Common myeloid progenitor, CD34-positive (primary cell): Measurements from ENCODE around the gene SALL1.

ENCODE experiments used
- CTCF ChIA-PET: fragments of 350-600 bp; sonication (Branson Sonifier 250); formaldehyde crosslinking; loops from one replicate; lab custom pipeline; 2021; ENCODE audit warnings: antibody characterized with exemption; lab: Charles Lee
- POLR2A ChIA-PET: fragments of 350-600 bp; sonication (Branson Sonifier 250); formaldehyde crosslinking; loops from one replicate; lab custom pipeline; 2021; ENCODE audit warnings: antibody characterized with exemption; lab: Charles Lee
- DNase-seq, 3 donors: peaks; one replicate each; pipeline versions ENCODE4 v3.0.0 to v3.0.0-alpha.2; 2013
- H3K27ac ChIP-seq, 2 experiments: 1 replicate in 1 of 2; 2 replicates in 1 of 2; pipeline ENCODE4 v1.7.0; 2013; ENCODE audit warnings: inconsistent platforms in 2 of 2, low read length in 2 of 2, mild to moderate bottlenecking in 2 of 2, low read depth in 1 of 2, moderate library complexity in 1 of 2; ENCODE audit not compliant: severe bottlenecking in 2 of 2, insufficient read depth in 1 of 2, poor library complexity in 1 of 2
- H3K27me3 ChIP-seq, 5 experiments: replicated peaks in 2 of 5; 1 replicate in 3 of 5; 2 replicates in 2 of 5; pipeline versions ENCODE4 v1.6.1 to v1.7.0; 2013; ENCODE audit warnings: low read length in 4 of 5, mild to moderate bottlenecking in 2 of 5, moderate library complexity in 2 of 5, inconsistent platforms in 1 of 5; ENCODE audit not compliant: insufficient read depth in 5 of 5, control insufficient read depth in 4 of 5
- H3K36me3 ChIP-seq, 4 experiments: 1 replicate in 2 of 4; 2 replicates in 2 of 4; pipeline versions ENCODE4 v1.6.1 to v1.7.0; 2013; ENCODE audit warnings: low read length in 3 of 4, control low read depth in 1 of 4, mild to moderate bottlenecking in 1 of 4; ENCODE audit not compliant: control insufficient read depth in 4 of 4, insufficient read depth in 4 of 4
- H3K4me1 ChIP-seq, 4 experiments: 1 replicate in 3 of 4; 2 replicates in 1 of 4; pipeline versions ENCODE4 v1.6.1 to v1.7.1; 2013; ENCODE audit warnings: low read length in 3 of 4, mild to moderate bottlenecking in 3 of 4, control low read depth in 1 of 4, inconsistent platforms in 1 of 4, moderate library complexity in 1 of 4; ENCODE audit not compliant: control insufficient read depth in 4 of 4, insufficient read depth in 4 of 4; ENCODE audit errors: control extremely low read depth in 1 of 4
- H3K4me3 ChIP-seq, 7 experiments: 1 replicate in 4 of 7; 2 replicates in 3 of 7; pipeline versions ENCODE4 v1.5.1 to v1.7.0; 2013; ENCODE audit warnings: mild to moderate bottlenecking in 7 of 7, low read length in 6 of 7, moderate library complexity in 6 of 7, inconsistent platforms in 2 of 7, low read depth in 2 of 7, control low read depth in 1 of 7; ENCODE audit not compliant: insufficient read depth in 4 of 7, control insufficient read depth in 1 of 7; ENCODE audit errors: extremely low read depth in 1 of 7
- H3K9me3 ChIP-seq, 5 experiments: 1 replicate in 4 of 5; 2 replicates in 1 of 5; pipeline versions ENCODE4 v1.6.1 to v1.7.1; 2013; ENCODE audit warnings: low read length in 4 of 5, mild to moderate bottlenecking in 2 of 5, inconsistent platforms in 1 of 5, low read depth in 1 of 5, moderate library complexity in 1 of 5; ENCODE audit not compliant: control insufficient read depth in 4 of 5, insufficient read depth in 2 of 5; ENCODE audit errors: control extremely low read depth in 1 of 5
- WGBS: methylation state at CpG from one replicate; pipeline ENCODE4 v1.1.5; 2013; ENCODE audit not compliant: insufficient coverage; 5-methylcytosine and 5-hydroxymethylcytosine counted together

The SALL1 gene

DNA sequence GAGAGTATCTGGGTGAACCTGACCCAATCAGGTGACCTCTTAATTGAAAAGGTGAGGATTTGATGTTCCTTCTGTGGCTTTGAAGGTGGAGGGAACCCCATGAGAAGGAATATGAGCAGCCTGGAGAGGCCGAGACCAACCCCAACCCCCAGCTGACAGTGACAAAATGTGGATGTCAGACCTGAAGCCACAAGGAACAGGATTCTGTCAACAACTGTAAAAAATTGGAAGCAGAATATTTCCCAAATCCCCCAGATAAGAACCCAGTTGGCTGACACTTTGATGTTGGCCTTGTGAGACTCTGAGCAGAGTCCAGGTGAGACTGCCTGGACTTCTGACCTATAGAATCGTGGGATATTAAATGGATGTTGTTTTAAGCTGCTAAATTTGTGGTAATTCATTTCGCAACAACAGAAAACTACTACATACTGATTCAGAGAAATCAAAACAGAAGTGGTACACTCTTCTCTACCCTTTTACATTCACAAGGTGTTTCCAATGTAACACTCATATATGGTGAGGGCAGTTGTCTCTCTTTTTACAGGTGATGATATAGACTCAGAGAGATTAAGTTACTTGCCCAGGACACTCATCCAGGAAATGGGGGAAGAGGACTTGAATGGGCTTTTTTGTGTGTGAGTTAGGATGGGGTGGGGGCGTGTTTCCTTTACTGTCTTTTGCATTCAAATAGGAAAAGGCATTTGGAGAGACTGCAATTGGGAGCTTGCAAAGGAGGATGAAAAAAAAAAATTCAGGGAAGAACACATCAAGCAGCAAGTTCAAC is 29.8 kb upstream of the SALL1 start:
- ChIA-PET POLR2A (no interaction called here), CTCF (no interaction called here)
- no peak overlapping the region for H3K4me3 ChIP-seq
- H3K36me3 ChIP-seq = no peaks in the 10 kb centered on the region
- H3K27me3 ChIP-seq = peaks cover 0 to 18% (median 7%) of the 10 kb centered on the region in 5 experiments
- DNase-seq = no peak
- no peaks in the 10 kb centered on the region for H3K4me1 ChIP-seq
- 80% methylated on average over 1 of the region's 4 CpGs for WGBS
- H3K27ac ChIP-seq = no peak overlapping the region
- no peaks in the 10 kb centered on the region for H3K9me3 ChIP-seq

DNA sequence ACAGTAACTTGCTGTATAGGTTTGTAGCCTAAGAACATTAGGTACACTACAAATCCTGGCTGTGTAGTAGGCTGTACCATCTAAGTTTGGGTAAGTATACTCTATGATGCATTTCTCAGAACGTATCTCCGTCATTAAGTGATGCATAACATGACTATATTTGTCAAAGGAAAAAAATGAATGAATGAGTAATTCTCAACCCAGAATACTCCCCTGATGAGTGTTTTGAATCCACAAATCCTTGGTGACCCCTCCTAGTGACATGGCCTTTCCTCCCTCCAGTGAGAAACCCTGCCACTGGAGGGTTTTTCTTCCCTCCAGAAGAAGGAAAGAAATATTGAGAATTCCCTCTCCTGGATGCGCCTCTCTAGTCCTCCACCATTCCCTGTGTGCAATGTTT is 24.0 kb upstream of the SALL1 start:
- H3K36me3 ChIP-seq = no peaks in the 10 kb centered on the region
- no peak overlapping the region for H3K27ac ChIP-seq
- WGBS = no CpG with 5 or more reads among the region's 3 CpGs
- peaks cover 0 to 7% (median 0%) of the 10 kb centered on the region in 5 experiments for H3K9me3 ChIP-seq
- no peak overlapping the region for H3K4me3 ChIP-seq
- POLR2A ChIA-PET = no interaction called here
- H3K27me3 ChIP-seq = peaks cover 0 to 3% (median 0%) of the 10 kb centered on the region in 5 experiments
- no peaks in the 10 kb centered on the region for H3K4me1 ChIP-seq
- DNase-seq = no peak
- CTCF ChIA-PET = no interaction called here

DNA sequence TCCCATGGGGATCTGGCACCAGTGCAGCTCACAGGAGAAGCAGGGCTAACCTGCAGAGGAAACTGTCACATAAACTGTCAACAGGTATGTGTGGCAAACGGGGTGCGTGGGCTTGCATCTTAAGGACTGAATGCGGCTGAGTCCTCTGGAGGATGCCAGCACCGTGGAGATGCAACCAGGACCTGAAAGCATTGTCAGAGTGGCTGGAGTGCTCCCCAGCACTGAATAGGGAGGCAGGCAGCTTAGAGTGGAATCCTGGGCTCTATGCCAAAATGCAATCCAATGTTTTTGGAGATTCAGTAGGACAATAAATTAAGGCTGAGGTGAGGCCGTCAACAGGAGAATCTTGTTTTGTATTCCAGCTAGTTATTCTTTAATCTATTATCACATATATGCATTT is 21.3 kb upstream of the SALL1 start:
- H3K4me3 ChIP-seq = no peak overlapping the region
- no peak overlapping the region for H3K27ac ChIP-seq
- WGBS = 97% methylated on average over 4 of the region's 5 CpGs
- H3K27me3 ChIP-seq = peaks cover 0 to 2% (median 0%) of the 10 kb centered on the region in 5 experiments
- peaks cover 0 to 7% (median 0%) of the 10 kb centered on the region in 5 experiments for H3K9me3 ChIP-seq
- H3K36me3 ChIP-seq = no peaks in the 10 kb centered on the region
- H3K4me1 ChIP-seq = no peaks in the 10 kb centered on the region
- CTCF ChIA-PET = no interaction called here
- DNase-seq = no peak
- POLR2A ChIA-PET = no interaction called here

DNA sequence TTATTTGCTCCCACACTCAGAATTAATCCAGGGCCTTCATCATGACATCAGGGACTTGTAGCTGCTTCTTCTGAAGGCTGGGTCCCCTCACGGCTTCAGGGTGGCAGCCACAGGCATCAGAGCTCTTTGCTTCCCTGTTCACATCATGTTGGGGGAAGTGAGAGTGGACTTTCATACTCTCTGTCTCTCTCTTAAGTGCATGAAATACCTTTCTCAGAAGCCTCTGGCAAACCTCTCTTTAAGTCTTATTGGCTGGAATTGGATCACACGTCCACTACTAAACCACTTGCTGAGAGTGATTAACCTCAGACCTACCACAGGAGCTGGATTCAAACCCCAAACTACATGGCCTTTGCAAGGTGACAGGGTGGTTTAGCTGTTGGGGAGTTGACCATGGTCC is 17.7 kb upstream of the SALL1 start:
- CTCF ChIA-PET = no interaction called here
- POLR2A ChIA-PET = no interaction called here
- 80% methylated on average over 1 of the region's 2 CpGs for WGBS

DNA sequence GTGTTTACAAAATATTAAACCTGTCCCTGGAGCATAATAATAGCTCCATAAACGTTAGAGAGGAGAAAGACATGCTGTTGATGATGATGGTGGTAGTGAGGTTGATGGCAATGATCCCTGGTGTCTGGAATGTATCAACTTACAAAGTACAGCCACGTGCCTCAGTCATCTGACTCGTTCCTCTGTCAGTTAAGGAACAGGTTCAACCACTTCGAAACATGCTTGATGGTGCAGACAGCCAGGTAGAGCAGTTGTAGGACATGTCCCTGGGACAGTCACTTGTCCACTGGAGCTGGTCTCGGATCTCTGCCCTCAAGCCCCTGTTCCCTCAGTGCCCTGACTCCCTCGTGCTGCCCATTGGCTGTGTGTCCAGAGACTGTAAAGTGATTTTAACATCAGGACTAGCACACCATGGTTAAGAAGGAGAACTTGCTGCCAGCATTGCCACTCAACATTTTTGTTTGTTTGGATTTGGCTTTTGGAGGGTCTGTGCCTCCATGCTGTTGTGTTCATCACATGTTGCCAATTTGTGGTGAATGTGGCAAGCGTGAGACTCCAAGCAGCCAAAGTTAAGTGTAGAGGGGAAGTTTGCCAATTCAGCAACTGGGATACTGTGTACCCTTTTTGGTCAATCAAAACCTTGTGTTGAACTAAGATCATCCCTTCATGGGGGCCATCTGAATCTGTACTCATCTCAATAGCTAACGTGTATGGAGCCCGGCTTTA is 16.3 kb upstream of the SALL1 start:
- peaks cover 0 to 7% (median 0%) of the 10 kb centered on the region in 5 experiments for H3K9me3 ChIP-seq
- H3K27ac ChIP-seq = no peak overlapping the region
- ChIA-PET CTCF (no interaction called here), POLR2A (no interaction called here)
- DNase-seq = no peak
- H3K27me3 ChIP-seq = peaks cover 0 to 9% (median 3%) of the 10 kb centered on the region in 5 experiments
- WGBS = 77% methylated on average over 5 of the region's 9 CpGs
- H3K36me3 ChIP-seq = no peaks in the 10 kb centered on the region
- no peaks in the 10 kb centered on the region for H3K4me1 ChIP-seq
- H3K4me3 ChIP-seq = no peak overlapping the region

More for the DNA sequence above, 17.7 kb upstream of the SALL1 start:
- DNase-seq = no peak
- peaks cover 0 to 7% (median 0%) of the 10 kb centered on the region in 5 experiments for H3K9me3 ChIP-seq
- H3K4me1 ChIP-seq = no peaks in the 10 kb centered on the region
- H3K27ac ChIP-seq = no peak overlapping the region
- peaks cover 0 to 8% (median 3%) of the 10 kb centered on the region in 5 experiments for H3K27me3 ChIP-seq
- H3K4me3 ChIP-seq = no peak overlapping the region
- no peaks in the 10 kb centered on the region for H3K36me3 ChIP-seq

DNA sequence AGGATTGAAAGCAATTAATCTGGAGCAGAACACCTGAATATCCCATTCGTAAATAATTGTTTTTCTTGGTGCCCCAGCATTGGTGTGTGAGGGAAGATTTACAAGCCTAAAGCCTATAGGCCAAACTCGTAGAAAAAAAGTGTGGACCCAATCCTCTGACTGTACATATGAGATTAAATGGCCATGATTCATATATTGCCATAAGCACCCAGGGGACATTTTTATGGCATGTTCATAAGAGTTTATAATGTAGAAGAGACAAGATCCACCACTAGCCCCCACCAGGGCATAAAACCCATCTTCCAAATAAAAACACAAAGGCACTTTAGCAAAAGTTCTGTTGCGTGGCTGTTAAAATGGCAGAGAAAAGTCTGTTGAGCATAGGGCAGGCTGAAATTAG is 15.5 kb upstream of the SALL1 start:
- Histone ChIP-seq H3K27ac (no peak overlapping the region), H3K4me3 (no peak overlapping the region), H3K9me3 (peaks cover 0 to 7% (median 0%) of the 10 kb centered on the region in 5 experiments), H3K36me3 (no peaks in the 10 kb centered on the region), H3K27me3 (peaks cover 0 to 9% (median 6%) of the 10 kb centered on the region in 5 experiments), H3K4me1 (no peaks in the 10 kb centered on the region)
- CTCF ChIA-PET = no interaction called here
- WGBS = 79% methylated on average over 3 of the region's 3 CpGs
- POLR2A ChIA-PET = no interaction called here
- DNase-seq = no peak

DNA sequence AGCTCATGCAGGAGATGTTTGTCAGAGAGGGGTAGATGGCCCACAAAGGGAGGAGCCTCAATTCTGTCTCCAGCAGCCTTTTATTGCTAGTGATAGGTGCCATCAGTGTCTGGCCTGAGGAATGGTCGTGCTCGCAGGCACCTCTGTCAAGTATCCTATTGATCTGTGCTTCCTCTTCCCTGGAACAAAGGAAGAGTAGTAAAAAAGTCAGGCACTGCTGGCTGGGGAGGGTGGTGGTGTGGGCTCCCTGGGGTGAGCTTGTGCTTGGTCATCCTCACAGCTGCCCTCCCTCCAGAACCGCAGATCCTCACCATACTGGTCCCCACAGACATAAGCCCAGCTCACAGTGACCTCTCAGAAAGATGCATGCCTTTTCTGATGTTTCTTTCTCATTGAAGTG is 15.0 kb upstream of the SALL1 start:
- H3K4me1 ChIP-seq = no peaks in the 10 kb centered on the region
- H3K4me3 ChIP-seq = no peak overlapping the region
- H3K9me3 ChIP-seq = peaks cover 0 to 5% (median 0%) of the 10 kb centered on the region in 5 experiments
- no CpG with 5 or more reads among the region's 3 CpGs for WGBS
- H3K36me3 ChIP-seq = no peaks in the 10 kb centered on the region
- ChIA-PET POLR2A (no interaction called here), CTCF (no interaction called here)
- H3K27me3 ChIP-seq = peaks cover 0 to 9% (median 6%) of the 10 kb centered on the region in 5 experiments
- no peak overlapping the region for H3K27ac ChIP-seq
- no peak for DNase-seq
